SIG-M5 treated with dmso at 0.1 percent for 504 hours (cell line): ENCODE measurements around the gene TIGD1.

ENCODE experiments used
- DNase-seq: peaks from one replicate; lab custom pipeline; 2025; ENCODE audit not compliant: unreplicated experiment; lab: John Stamatoyannopoulos, UW

The TIGD1 gene

GRCh38 chr2:232502911-232503808, 47.2 kb downstream of the TIGD1 start:
- no peak for DNase-seq

DNA sequence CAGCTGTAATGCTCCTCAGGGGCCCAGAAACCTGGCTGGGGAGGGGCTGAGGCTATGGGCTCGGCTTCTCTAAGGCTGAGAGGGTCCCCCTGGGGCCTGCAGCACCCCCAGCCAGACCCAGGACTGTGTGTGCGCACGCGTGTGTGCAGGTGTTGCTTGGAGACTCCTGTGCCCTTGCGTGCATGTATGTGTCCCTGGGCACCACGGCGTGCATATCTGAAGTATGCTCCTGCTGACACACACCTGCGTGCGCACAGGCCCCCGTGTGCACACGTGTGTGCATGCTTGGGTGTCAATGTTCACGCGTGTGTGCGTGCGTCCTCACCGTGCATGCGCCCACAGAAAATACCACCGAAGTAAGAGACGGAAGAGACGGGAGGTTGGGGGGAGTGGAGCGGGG, 47.8 kb downstream of the TIGD1 start:
- no peak for DNase-seq

DNA sequence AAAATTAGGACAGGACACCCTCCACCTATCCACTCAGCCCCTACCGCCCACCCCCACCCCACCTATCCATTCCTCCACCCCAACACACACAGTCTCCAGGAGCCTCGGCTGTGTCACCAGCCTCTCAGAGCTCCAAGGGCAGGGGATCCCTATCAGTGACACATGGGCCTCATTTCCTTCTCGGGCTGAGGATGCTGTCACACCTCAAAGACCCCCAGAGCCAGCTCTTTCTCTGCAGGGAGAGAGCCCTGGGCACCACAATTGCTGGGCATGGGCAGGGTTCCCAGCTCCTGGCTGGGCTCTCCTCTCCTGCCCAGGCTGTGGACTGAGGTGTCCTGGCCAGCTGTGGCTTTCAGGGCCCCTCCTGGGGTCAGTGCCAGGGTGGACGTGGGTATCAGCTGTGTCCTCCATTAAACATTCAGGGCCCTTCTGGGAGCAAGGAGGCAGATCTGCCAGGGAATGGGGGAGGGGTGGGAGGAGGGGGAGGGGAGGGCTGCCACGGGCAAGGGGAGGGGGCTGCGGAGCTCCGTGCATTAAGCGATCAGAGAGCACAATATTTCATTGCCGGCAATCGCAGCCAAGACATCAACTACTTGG, 48.5 kb downstream of the TIGD1 start:
- no peak for DNase-seq

DNA sequence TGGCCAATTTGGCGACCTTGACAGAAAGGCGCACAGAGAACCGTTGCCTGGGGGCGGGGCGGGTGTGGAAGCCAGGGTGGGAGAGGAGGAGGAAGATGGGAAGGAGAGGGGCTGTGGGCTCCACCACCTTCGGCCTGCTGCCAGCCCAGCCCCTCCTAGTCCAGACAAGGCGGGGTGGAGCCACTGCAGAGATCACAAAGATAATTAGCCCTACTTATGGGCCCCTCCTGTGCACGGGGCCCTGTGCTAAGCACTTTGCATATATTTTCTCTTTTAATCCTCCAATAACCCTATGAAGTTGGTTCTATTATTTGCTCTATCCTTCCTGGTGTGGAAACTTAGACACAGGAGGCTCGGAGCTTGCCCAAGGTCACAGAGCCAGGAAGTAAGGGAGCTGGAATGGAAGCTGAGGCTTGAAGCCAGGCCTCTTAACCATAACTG, 49.0 kb downstream of the TIGD1 start:
- no peak for DNase-seq

- no peak for DNase-seq
Measured at GRCh38 chr2:232498452-232498851, 51.9 kb downstream of the TIGD1 start.
